Subcutaneous abdominal adipose tissue (tissue), 5 donors: Measurements from ENCODE around the gene MICU1.

Experiments
- H3K27ac ChIP-seq: one replicate; pipeline ENCODE4 v1.7.0; 2013; ENCODE audit warnings: low read depth, mild to moderate bottlenecking, inconsistent platforms, low read length, moderate library complexity
- H3K27me3 ChIP-seq, 5 donors: one replicate each; pipeline ENCODE4 v1.7.0; 2013; ENCODE audit warnings: low read length in 5 of 5, inconsistent platforms in 1 of 5; ENCODE audit not compliant: control insufficient read depth in 5 of 5, insufficient read depth in 4 of 5
- H3K36me3 ChIP-seq, 5 donors: one replicate each; pipeline ENCODE4 v1.7.0; 2013; ENCODE audit warnings: low read length in 5 of 5; ENCODE audit not compliant: control insufficient read depth in 5 of 5, insufficient read depth in 5 of 5
- H3K4me1 ChIP-seq, 5 donors: one replicate each; pipeline ENCODE4 v1.7.0; 2013; ENCODE audit warnings: low read length in 5 of 5, mild to moderate bottlenecking in 3 of 5, moderate library complexity in 1 of 5; ENCODE audit not compliant: control insufficient read depth in 5 of 5, insufficient read depth in 5 of 5
- H3K4me3 ChIP-seq, 5 donors: one replicate each; pipeline ENCODE4 v1.7.0; 2013; ENCODE audit warnings: low read length in 5 of 5, low read depth in 1 of 5
- H3K9ac ChIP-seq, 5 donors: one replicate each; pipeline ENCODE4 v1.7.0; 2013; ENCODE audit warnings: low read length in 5 of 5, mild to moderate bottlenecking in 4 of 5, moderate library complexity in 3 of 5
- H3K9me3 ChIP-seq, 5 donors: one replicate each; pipeline ENCODE4 v1.7.0; 2013; ENCODE audit warnings: low read length in 5 of 5; ENCODE audit not compliant: control insufficient read depth in 5 of 5
- donor health status: healthy.
- donor health status: healthy.
- donor health status: healthy.
- donor health status: healthy.
- donor health status: healthy.

The MICU1 gene

GRCh38 chr10:72513910-72514309 lies 112.0 kb downstream of the MICU1 start:
- Histone ChIP-seq H3K27ac (no peak overlapping the region), H3K4me3 (no peak overlapping the region), H3K36me3 (no peaks in the 10 kb centered on the region), H3K9ac (no peak overlapping the region), H3K9me3 (no peaks in the 10 kb centered on the region), H3K27me3 (no peaks in the 10 kb centered on the region), H3K4me1 (no peaks in the 10 kb centered on the region)

DNA sequence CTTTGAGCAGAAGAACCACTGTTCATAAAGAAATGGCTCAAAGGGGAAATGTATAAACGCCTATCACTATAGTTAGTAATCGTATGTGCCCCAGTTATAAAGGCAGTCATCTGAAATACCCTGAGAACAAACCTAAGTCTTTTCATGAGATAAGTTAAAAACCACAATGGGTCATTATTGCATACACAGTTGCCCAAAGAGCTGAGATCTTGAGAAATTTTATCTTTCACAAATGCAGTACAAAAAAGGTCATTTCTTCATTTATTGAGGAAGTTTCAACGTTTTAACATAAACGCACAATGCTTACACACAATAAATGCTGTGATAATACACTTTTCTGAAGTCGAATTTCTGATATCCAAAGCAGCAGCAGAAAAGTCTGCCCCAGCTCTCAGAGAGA lies 114.4 kb downstream of the MICU1 start:
- H3K27ac ChIP-seq, result no peak overlapping the region
- H3K27me3 ChIP-seq, result no peaks in the 10 kb centered on the region
- H3K9me3 ChIP-seq, result no peaks in the 10 kb centered on the region
- H3K36me3 ChIP-seq, result peaks cover 0 to 5% (median 0%) of the 10 kb centered on the region in 5 donors
- no peak overlapping the region for H3K4me3 ChIP-seq
- H3K9ac ChIP-seq, result no peak overlapping the region
- no peaks in the 10 kb centered on the region for H3K4me1 ChIP-seq

DNA sequence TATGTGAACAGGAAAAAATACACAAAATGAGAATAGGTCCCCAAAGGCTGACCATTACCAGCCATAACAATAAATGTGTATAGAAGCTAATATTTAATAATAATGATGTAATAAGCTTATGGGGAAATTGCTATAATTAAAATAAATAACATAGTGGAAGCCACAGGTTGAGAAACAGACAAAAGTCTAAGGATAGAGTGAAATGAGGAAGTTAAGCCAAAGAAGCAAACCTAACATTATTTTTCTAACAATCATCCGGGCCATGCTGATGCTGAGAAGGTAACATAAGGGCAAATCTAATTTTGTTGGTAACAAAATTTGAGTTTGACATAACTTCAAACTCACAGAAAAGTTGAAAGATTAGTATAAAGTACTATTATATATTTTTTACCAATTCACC lies 115.9 kb downstream of the MICU1 start:
- Histone ChIP-seq H3K4me1 (no peaks in the 10 kb centered on the region), H3K36me3 (peaks cover 0 to 5% (median 0%) of the 10 kb centered on the region in 5 donors), H3K4me3 (no peak overlapping the region), H3K27ac (no peak overlapping the region), H3K9me3 (no peaks in the 10 kb centered on the region), H3K27me3 (no peaks in the 10 kb centered on the region), H3K9ac (no peak overlapping the region)

GRCh38 chr10:72509206-72509799 lies 116.6 kb downstream of the MICU1 start:
- no peak overlapping the region for H3K9ac ChIP-seq
- no peak overlapping the region for H3K4me3 ChIP-seq
- no peaks in the 10 kb centered on the region for H3K4me1 ChIP-seq
- no peaks in the 10 kb centered on the region for H3K27me3 ChIP-seq
- H3K36me3 ChIP-seq, result peaks cover 0 to 5% (median 0%) of the 10 kb centered on the region in 5 donors
- H3K9me3 ChIP-seq, result peaks cover 0 to 4% (median 0%) of the 10 kb centered on the region in 5 donors
- no peak overlapping the region for H3K27ac ChIP-seq

DNA sequence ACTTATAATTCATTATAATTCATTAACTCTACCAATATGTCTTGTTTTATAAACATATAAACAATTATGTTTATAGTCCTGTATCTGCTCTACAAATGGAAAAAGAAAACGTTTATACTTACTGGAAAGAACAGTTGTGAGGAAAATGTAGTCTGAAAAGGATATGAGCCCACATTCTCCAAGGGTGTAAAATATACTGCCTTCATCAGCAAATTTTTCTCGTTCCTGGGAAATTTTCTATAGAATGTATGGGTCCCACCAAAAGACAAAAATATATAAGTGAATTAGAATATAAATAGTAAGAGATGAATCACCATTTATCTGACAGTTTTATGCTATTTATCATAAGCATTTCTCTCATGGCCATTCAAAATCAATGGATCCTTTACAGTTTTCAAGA lies 117.8 kb downstream of the MICU1 start:
- H3K4me1 ChIP-seq, result peaks cover 0 to 9% (median 7%) of the 10 kb centered on the region in 5 donors
- H3K9me3 ChIP-seq, result peaks cover 0 to 9% (median 0%) of the 10 kb centered on the region in 5 donors
- no peak overlapping the region for H3K9ac ChIP-seq
- H3K27ac ChIP-seq, result no peak overlapping the region
- no peaks in the 10 kb centered on the region for H3K27me3 ChIP-seq
- peaks cover 0 to 5% (median 0%) of the 10 kb centered on the region in 5 donors for H3K36me3 ChIP-seq
- no peak overlapping the region for H3K4me3 ChIP-seq

DNA sequence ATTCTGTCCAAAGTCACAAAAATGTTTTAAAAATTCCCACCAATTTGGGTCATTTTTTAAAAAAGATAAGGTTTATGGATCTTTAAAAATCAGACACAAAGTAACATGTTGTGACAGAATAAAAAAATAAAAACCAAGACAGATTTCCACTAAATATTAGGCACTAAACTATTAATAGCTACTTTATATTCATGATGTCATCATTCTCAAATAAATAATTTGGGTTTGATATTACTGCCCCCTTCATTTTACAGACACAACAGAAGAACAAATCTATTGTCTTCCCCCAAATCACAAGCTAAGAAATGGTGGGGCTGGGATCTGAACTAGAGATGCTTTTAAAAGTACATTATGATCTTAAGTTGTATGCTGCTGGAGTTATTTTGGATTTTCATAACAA lies 119.4 kb downstream of the MICU1 start:
- Histone ChIP-seq H3K4me3 (no peak overlapping the region), H3K27me3 (no peaks in the 10 kb centered on the region), H3K36me3 (peaks cover 0 to 5% (median 0%) of the 10 kb centered on the region in 5 donors), H3K9me3 (peaks cover 0 to 9% (median 0%) of the 10 kb centered on the region in 5 donors), H3K4me1 (peaks cover 0 to 13% (median 12%) of the 10 kb centered on the region in 5 donors), H3K9ac (no peak overlapping the region), H3K27ac (no peak overlapping the region)

DNA sequence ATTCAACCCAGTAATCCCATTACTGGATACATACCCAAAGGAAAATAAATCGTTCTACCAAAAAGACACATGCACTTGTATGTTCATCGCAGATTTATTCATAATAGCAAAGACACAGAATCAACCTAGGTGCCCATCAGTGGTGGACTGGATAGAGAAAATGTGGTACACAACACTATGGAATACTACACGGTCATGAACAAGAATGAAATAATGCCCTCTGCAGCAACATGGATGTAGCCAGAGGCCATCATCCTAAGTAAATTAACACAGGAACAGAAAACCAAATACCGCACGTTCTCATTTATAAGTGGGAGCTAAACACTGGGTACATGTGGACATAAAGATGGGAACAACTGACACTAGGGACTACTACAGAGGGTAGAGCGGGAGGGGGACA lies 120.4 kb downstream of the MICU1 start:
- no peaks in the 10 kb centered on the region for H3K27me3 ChIP-seq
- peaks cover 0 to 5% (median 0%) of the 10 kb centered on the region in 5 donors for H3K36me3 ChIP-seq
- no peak overlapping the region for H3K27ac ChIP-seq
- peaks cover 0 to 13% (median 12%) of the 10 kb centered on the region in 5 donors for H3K4me1 ChIP-seq
- no peak overlapping the region for H3K4me3 ChIP-seq
- H3K9ac ChIP-seq, result no peak overlapping the region
- peaks cover 0 to 9% (median 0%) of the 10 kb centered on the region in 5 donors for H3K9me3 ChIP-seq

- Histone ChIP-seq H3K36me3 (peaks cover 0 to 5% (median 0%) of the 10 kb centered on the region in 5 donors), H3K9ac (no peak overlapping the region), H3K4me1 (peaks cover 0 to 13% (median 12%) of the 10 kb centered on the region in 5 donors), H3K27ac (no peak overlapping the region), H3K9me3 (peaks cover 0 to 9% (median 0%) of the 10 kb centered on the region in 5 donors), H3K4me3 (no peak overlapping the region), H3K27me3 (no peaks in the 10 kb centered on the region)
These were observed 122.0 kb downstream of the MICU1 start for GRCh38 chr10:72503694-72504438.

GRCh38 chr10:72503241-72503640 lies 122.6 kb downstream of the MICU1 start:
- Histone ChIP-seq H3K36me3 (peaks cover 0 to 5% (median 3%) of the 10 kb centered on the region in 5 donors), H3K9me3 (peaks cover 0 to 9% (median 0%) of the 10 kb centered on the region in 5 donors), H3K9ac (no peak overlapping the region), H3K4me3 (no peak overlapping the region), H3K4me1 (peaks cover 0 to 13% (median 12%) of the 10 kb centered on the region in 5 donors), H3K27ac (no peak overlapping the region), H3K27me3 (no peaks in the 10 kb centered on the region)

DNA sequence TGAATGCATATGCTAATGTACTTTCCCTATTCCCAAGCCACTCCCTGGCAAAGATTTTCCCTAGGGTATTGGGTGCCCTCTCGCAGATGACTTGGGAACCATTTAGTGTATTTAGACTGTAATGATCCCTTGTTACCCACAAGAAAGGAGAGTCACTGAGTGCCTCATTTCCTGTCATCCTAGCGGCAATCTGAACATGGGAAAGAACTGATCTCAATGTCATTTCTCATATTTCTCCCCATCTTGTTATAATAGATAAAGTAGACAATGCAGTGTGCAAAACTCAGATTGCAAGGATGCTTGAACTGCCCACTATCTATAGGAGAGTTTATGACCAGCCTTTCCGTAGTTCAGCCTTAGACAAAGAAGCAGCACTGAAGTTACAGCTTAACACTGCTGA lies 123.3 kb downstream of the MICU1 start:
- no peak overlapping the region for H3K4me3 ChIP-seq
- no peak overlapping the region for H3K9ac ChIP-seq
- H3K9me3 ChIP-seq, result peaks cover 0 to 9% (median 0%) of the 10 kb centered on the region in 5 donors
- H3K4me1 ChIP-seq, result peaks cover 0 to 13% (median 12%) of the 10 kb centered on the region in 5 donors
- no peaks in the 10 kb centered on the region for H3K27me3 ChIP-seq
- H3K36me3 ChIP-seq, result peaks cover 0 to 4% (median 3%) of the 10 kb centered on the region in 5 donors
- H3K27ac ChIP-seq, result no peak overlapping the region
